IMR-90 (cell line): ENCODE data around the gene NWD2.

Experiments
- CTCF ChIP-seq: conservative IDR thresholded peaks from 2 replicates; pipeline ENCODE4 v1.5.1; 2012; ENCODE audit warnings: mild to moderate bottlenecking, low read depth, low read length, improper control_type of control experiment
- ELK1 ChIP-seq: fragments of 150-350 bp; IDR thresholded peaks from 2 replicates; pipeline ENCODE4 v1.6.1; 2016; ENCODE audit warnings: low read depth, mild to moderate bottlenecking, low read length, moderate library complexity, borderline replicate concordance
- POLR2A ChIP-seq: IDR thresholded peaks from 2 replicates; pipeline ENCODE4 v1.6.1; 2012; ENCODE audit warnings: mild to moderate bottlenecking, low read depth, low read length

GRCh38 chr4:37425857-37426256 lies 181.3 kb downstream of the NWD2 start:
- TF ChIP-seq CTCF (no peak), POLR2A (no peak), ELK1 (no peak)
